ENCODE measurements around the gene GDPD4. TPM values are rescaled to one million over a fixed set of nuclear protein-coding genes. Genes with fewer than 3 reads are reported as not detected.

Gene GDPD4
- total RNA-seq, 8 experiments from 2014 or later = 0.31 to 2.2 (median 0.71) TPM; not detected in 2

Other genes starting within 250 kb of the GDPD4 start
- gene CAPN5, start 234.7 kb downstream of the GDPD4 start, total RNA-seq = 100 to 1,000 TPM in 2 of 8 experiments, 10 to 100 TPM in 6; 10.2 to 205 (median 28.5) TPM
- 10 to 100 TPM in 2 of 8 experiments, 1 to 10 TPM in 1, not detected in 5; 2.6 to 13.7 (median 11.0) TPM for gene OMP, start 198.8 kb downstream of the GDPD4 start, total RNA-seq
- gene MYO7A, start 173.4 kb downstream of the GDPD4 start, total RNA-seq = 10 to 100 TPM in 2 of 8 experiments, 1 to 10 TPM in 5, under 1 TPM in 1; 0.71 to 23.1 (median 5.8) TPM
- gene PAK1, start 172.4 kb upstream of the GDPD4 start, total RNA-seq = 100 to 1,000 TPM in 2 of 8 experiments, 10 to 100 TPM in 6; 36.6 to 108 (median 48.7) TPM

Measured in motor neuron (in vitro differentiated cells).